ENCODE data around the gene CWC27. TPM values are rescaled to one million over a fixed set of nuclear protein-coding genes. Genes with fewer than 3 reads are reported as not detected.

CWC27 gene
- polyA plus RNA-seq, 2 of the 4 experiments (the other 2 are of a cell fraction): 24.1 to 48.5 TPM

GRCh38 chr5:64921386-64921785 is 152.7 kb downstream of the CWC27 start:
- H3K4me2 ChIP-seq: no peak overlapping the region
- H3K4me1 ChIP-seq: no peaks in the 10 kb centered on the region
- no peak overlapping the region for H3K4me3 ChIP-seq
- ATAC-seq (no peak), DNase-seq (ENCODE audit: low read depth in 1 of 2, low spot score in 1 of 2) (no peak), FAIRE-seq (no peak)
- ChIA-PET POLR2A (no interaction called here), CTCF (interaction anchor here (1.2 kb wide), 1 partner anchor 16 kb away, joined by 4 read pairs; no protein-coding TSS in a partner anchor)
- TF ChIP-seq REST (IDR thresholded peaks at IDR 0.05) (no peak), JUN (IDR thresholded peaks at IDR 0.05) (no peak), FOSL2 (IDR thresholded peaks at IDR 0.05) (no peak), FOSL2 (CRISPR knock-in tag; IDR thresholded peaks at IDR 0.05) (no peak), ZSCAN20 (CRISPR knock-in tag; IDR thresholded peaks at IDR 0.05) (no peak), KDM5A (IDR thresholded peaks at IDR 0.05) (no peak), CEBPB (IDR thresholded peaks at IDR 0.05) (no peak), RNF2 (IDR thresholded peaks at IDR 0.05; ENCODE audit: borderline replicate concordance, low read depth) (no peak), BHLHE40 (IDR thresholded peaks at IDR 0.05; ENCODE audit: low read depth, low read length) (no peak)
- peaks cover 3% of the 10 kb centered on the region; the same call in 2 of the 3 replicates for H3K9me3 ChIP-seq
- no peak overlapping the region for H3K27ac ChIP-seq
- 93% methylated on average over 2 of the region's 2 CpGs for WGBS (ENCODE audit: missing lambda C conversion rate)

- ATAC-seq (no peak; a peak in 1 of 6 replicates), FAIRE-seq (no peak), DNase-seq (ENCODE audit: low read depth in 1 of 2, low spot score in 1 of 2) (no peak)
- H3K4me1 ChIP-seq: no peaks in the 10 kb centered on the region
- H3K9me3 ChIP-seq: peaks cover 3% of the 10 kb centered on the region; the same call in 2 of the 3 replicates
- TF ChIP-seq HMGXB4 (CRISPR knock-in tag; IDR thresholded peaks at IDR 0.05; ENCODE audit: borderline replicate concordance) (no peak), KDM5A (IDR thresholded peaks at IDR 0.05) (no peak), USF2 (IDR thresholded peaks at IDR 0.05) (no peak), RNF2 (IDR thresholded peaks at IDR 0.05; ENCODE audit: borderline replicate concordance, low read depth) (no peak), ELK1 (IDR thresholded peaks at IDR 0.05; ENCODE audit: low read depth, low read length) (no peak), HEYL (CRISPR knock-in tag; IDR thresholded peaks at IDR 0.05) (no peak), JUNB (IDR thresholded peaks at IDR 0.05) (no peak), HOXA7 (CRISPR knock-in tag; IDR thresholded peaks at IDR 0.05) (no peak), HOXB5 (CRISPR knock-in tag; IDR thresholded peaks at IDR 0.05) (no peak), POLR2A (IDR thresholded peaks at IDR 0.05; ENCODE audit: low read length) (no peak), SREBF2 (IDR thresholded peaks at IDR 0.05) (no peak), BCL3 (IDR thresholded peaks at IDR 0.05) (no peak), CBX2 (IDR thresholded peaks at IDR 0.05; ENCODE audit: borderline replicate concordance, low read depth) (no peak), MYC (IDR thresholded peaks at IDR 0.05; ENCODE audit: borderline replicate concordance, low read length) (no peak), FOSB (CRISPR knock-in tag; IDR thresholded peaks at IDR 0.05) (no peak), MAZ (IDR thresholded peaks at IDR 0.05; ENCODE audit: borderline replicate concordance, low read depth, low read length) (no peak), HDAC2 (IDR thresholded peaks at IDR 0.05) (no peak), JUN (IDR thresholded peaks at IDR 0.05) (no peak)
- ChIA-PET CTCF (interaction anchor here (1.2 kb wide), 1 partner anchor 12 kb away, joined by 3 read pairs; no protein-coding TSS in a partner anchor), POLR2A (no interaction called here)
- H3K4me3 ChIP-seq: no peak overlapping the region
- no peak overlapping the region for H3K27ac ChIP-seq
- no peak overlapping the region for H3K4me2 ChIP-seq
- 79% methylated on average over 6 of the region's 6 CpGs for WGBS (ENCODE audit: missing lambda C conversion rate)
Observed at GRCh38 chr5:64923151-64923685, 154.5 kb downstream of the CWC27 start.
